K562 (cell line): ENCODE results near the gene FXYD3. TPM values are rescaled to one million over a fixed set of nuclear protein-coding genes. Genes with fewer than 3 reads are reported as not detected.

Source experiments
- ATAC-seq: fragments of 200-7000 bp; cut with Tn5 transposase; 3 replicates; pipeline ENCODE4 v1.9.1; 2020; ENCODE audit warnings: moderate library complexity
- BruUV-seq: library from RNA; stranded (reverse); fragments of 400-500 nt; replicated peaks from 2 replicates; lab custom pipeline; 2021; lab: Mats Ljungman, UMichigan
- CTCF ChIA-PET: fragments of 300-600 bp; formaldehyde crosslinking; extraction: SDS; loops from one replicate; lab custom pipeline; 2021; ENCODE audit warnings: low intra/inter-chr PET ratio; lab: Yijun Ruan, JAX
- POLR2A ChIA-PET: fragments of 300-600, 350-650 bp; sonication (Branson Sonifier 250); formaldehyde crosslinking; extraction: SDS; loops from one replicate; lab custom pipeline; 2021; ENCODE audit warnings: antibody characterized with exemption, inconsistent platforms; lab: Yijun Ruan, JAX
- DNase-seq, 4 experiments: peaks; one replicate each; pipeline versions ENCODE4 v3.0.0 to v3.0.0-alpha.2; 2011 to 2018; ENCODE audit warnings: low spot score in 3 of 4, mixed read lengths in 3 of 4; ENCODE audit errors: extremely low read depth in 1 of 4
- FAIRE-seq: peaks from 2 replicates; lab custom pipeline; 2011; peaks lifted over from hg19 to GRCh38; lab: Jason Lieb, UNC
- H2AFZ ChIP-seq: 2 replicates; pipeline ENCODE4 v1.6.0; 2011; ENCODE audit warnings: low read depth, low read length, control low read depth, inconsistent platforms
- H3K27ac ChIP-seq: fragments of 200-600 bp; 3 replicates; pipeline ENCODE4 v1.8.0; 2011; ENCODE audit warnings: low read depth, mild to moderate bottlenecking, control low read depth, inconsistent platforms, low read length, moderate library complexity, mixed read lengths; ENCODE audit errors: extremely low read depth
- H3K27me3 ChIP-seq, 2 experiments: fragments of 300-600 bp in 1 of 2; 2 replicates in 1 of 2; 3 replicates in 1 of 2; pipeline versions ENCODE4 v1.6.0 to v1.8.0; 2011; ENCODE audit warnings: inconsistent platforms in 2 of 2, low read length in 2 of 2, mild to moderate bottlenecking in 1 of 2, mixed read lengths in 1 of 2, moderate library complexity in 1 of 2; ENCODE audit not compliant: control insufficient read depth in 2 of 2, insufficient read depth in 2 of 2
- H3K36me3 ChIP-seq: fragments of 300-600 bp; 3 replicates; pipeline ENCODE4 v1.8.0; 2011; ENCODE audit warnings: mild to moderate bottlenecking, low read length, inconsistent platforms; ENCODE audit not compliant: control insufficient read depth, insufficient read depth
- H3K4me1 ChIP-seq, 2 experiments: fragments of 200-600 bp in 1 of 2; replicated peaks in 1 of 2; 2 replicates in 1 of 2; 3 replicates in 1 of 2; pipeline versions ENCODE4 v1.5.1 to v1.8.0; 2011; ENCODE audit warnings: inconsistent platforms in 2 of 2, low read length in 2 of 2, mild to moderate bottlenecking in 1 of 2, mixed read lengths in 1 of 2, moderate library complexity in 1 of 2; ENCODE audit not compliant: control insufficient read depth in 2 of 2, insufficient read depth in 2 of 2
- H3K4me2 ChIP-seq: 2 replicates; pipeline ENCODE4 v1.6.1; 2011; ENCODE audit warnings: low read length, control low read depth, inconsistent platforms, mixed read lengths; ENCODE audit not compliant: insufficient read depth
- H3K4me3 ChIP-seq: fragments of 200-600 bp; sonication (generic), shearing (Covaris generic); 2 replicates; pipeline ENCODE4 v1.5.1; 2016; ENCODE audit warnings: control low read depth, inconsistent platforms
- H3K79me2 ChIP-seq: fragments of 200-600 bp; 3 replicates; pipeline ENCODE4 v1.8.0; 2011; ENCODE audit warnings: low read length, inconsistent platforms; ENCODE audit not compliant: control insufficient read depth, insufficient read depth
- H3K9ac ChIP-seq, 2 experiments: 2 replicates each; pipeline versions ENCODE4 v1.6.0 to v1.6.1; 2011; ENCODE audit warnings: low read depth in 2 of 2, low read length in 2 of 2, control low read depth in 1 of 2, inconsistent platforms in 1 of 2, mild to moderate bottlenecking in 1 of 2, mixed read lengths in 1 of 2; ENCODE audit not compliant: insufficient read depth in 1 of 2
- H3K9me1 ChIP-seq: one replicate; pipeline ENCODE4 v1.6.0; 2011; ENCODE audit warnings: inconsistent platforms, mild to moderate bottlenecking, low read length, moderate library complexity; ENCODE audit not compliant: control insufficient read depth, insufficient read depth
- H3K9me3 ChIP-seq: replicated peaks from 2 replicates; pipeline ENCODE4 v1.5.1; 2011; ENCODE audit warnings: low read depth, low read length, inconsistent platforms; ENCODE audit not compliant: control insufficient read depth, insufficient read depth
- H4K20me1 ChIP-seq: replicated peaks from 2 replicates; pipeline ENCODE4 v1.6.1; 2011; ENCODE audit warnings: low read length, inconsistent platforms, mixed read lengths; ENCODE audit not compliant: control insufficient read depth, insufficient read depth
- CBFA2T2 ChIP-seq: fragments of 450-650 bp; conservative IDR thresholded peaks from 2 replicates; pipeline ENCODE4 v1.6.1; 2017; ENCODE audit warnings: mild to moderate bottlenecking
- CBFA2T3 ChIP-seq: fragments of 450-650 bp; IDR thresholded peaks from 2 replicates; pipeline ENCODE4 v1.6.1; 2017
- DPF2 ChIP-seq: fragments of 450-650 bp; IDR thresholded peaks from 2 replicates; pipeline ENCODE4 v1.6.1; 2016
- FOXK1 ChIP-seq: sonication (generic); formaldehyde crosslinking; IDR thresholded peaks from 2 replicates; pipeline ENCODE4 v1.8.0; 2022; ENCODE audit warnings: missing genetic modification reagents, mild to moderate bottlenecking, borderline replicate concordance
- MTA3 ChIP-seq: fragments of 450-650 bp; formaldehyde crosslinking; IDR thresholded peaks from 2 replicates; pipeline ENCODE4 v1.6.1; 2017; ENCODE audit warnings: mild to moderate bottlenecking, borderline replicate concordance
- NCOR1 ChIP-seq: fragments of 450-650 bp; IDR thresholded peaks from 2 replicates; pipeline ENCODE4 v1.6.1; 2016; ENCODE audit warnings: mild to moderate bottlenecking, moderate library complexity
- NFIC ChIP-seq: fragments of 450-650 bp; IDR thresholded peaks from 2 replicates; pipeline ENCODE4 v1.6.1; 2017; ENCODE audit warnings: mild to moderate bottlenecking, inconsistent platforms
- PHB2 ChIP-seq: fragments of 450-650 bp; IDR thresholded peaks from 2 replicates; pipeline ENCODE4 v1.6.1; 2017; ENCODE audit warnings: low read depth
- RBM22 ChIP-seq: fragments of 200-400 bp; formaldehyde crosslinking; IDR thresholded peaks from 2 replicates; pipeline ENCODE4 v1.6.1; 2018; ENCODE audit warnings: low read length, low read depth; ENCODE audit not compliant: poor library complexity, severe bottlenecking
- RNF2 ChIP-seq: sonication (generic); IDR thresholded peaks from 2 replicates; pipeline ENCODE4 v1.6.1; 2016
- TAL1 ChIP-seq: fragments of 450-650 bp; IDR thresholded peaks from 2 replicates; pipeline ENCODE4 v1.6.1; 2016; ENCODE audit warnings: mild to moderate bottlenecking
- TCF3 ChIP-seq: sonication (generic); formaldehyde crosslinking; IDR thresholded peaks from 2 replicates; pipeline ENCODE4 v1.4.0; 2020; ENCODE audit warnings: mild to moderate bottlenecking, missing genetic modification reagents
- TFAM ChIP-seq: fragments of 250-450 bp; sonication (Bioruptor Pico); conservative IDR thresholded peaks from 2 replicates; pipeline ENCODE4 v1.5.0; 2021; ENCODE audit warnings: mild to moderate bottlenecking, moderate library complexity
- TRIM24 ChIP-seq, 2 experiments: fragments of 450-650 bp; IDR thresholded peaks; 2 replicates each; pipeline ENCODE4 v1.6.1; 2016
- WGBS: fragments of 100-300 bp; shearing (Covaris generic); methylation state at CpG from one replicate; pipeline ENCODE4 v1.1.6; 2016; ENCODE audit warnings: low coverage, mixed read lengths; ENCODE audit not compliant: insufficient coverage; ENCODE audit errors: missing lambda C conversion rate; 5-methylcytosine and 5-hydroxymethylcytosine counted together
- in situ Hi-C: fragments of 300-500 bp; cut with MboI; formaldehyde crosslinking; loops from 4 replicates; pipeline ENCODE4 v1.15.0; 2018; ENCODE audit warnings: inconsistent platforms, mixed read lengths
- intact Hi-C: fragments of 100-400 bp; cut with micrococcal nuclease; formaldehyde crosslinking; loops from 2 replicates; pipeline ENCODE4 v1.14.2; 2022
- polyA plus RNA-seq, 8 experiments: library from polyadenylated mRNA; depleted of rRNA in 4 of 8; stranded (reverse) in 5 of 8; unstranded in 3 of 8; fragments of >200 nt; fragmentation: Nextera tagmentation in 2 of 8; fragmentation: Illumina TruSeq in 1 of 8; extraction: Ambion mirVana in 2 of 8; extraction: Trizol in 1 of 8; gene quantifications; 2 replicates each; pipeline versions ENCODE4 v1.2.1 to v1.2.3, GENCODE V29; 2011 to 2014; ENCODE audit warnings: inconsistent platforms in 1 of 8, missing spikeins in 1 of 8
- total RNA-seq, 7 experiments: library from RNA; depleted of rRNA in 6 of 7; stranded (reverse); fragments of >200 nt in 6 of 7; fragmentation: Illumina TruSeq in 2 of 7; extraction: Trizol in 2 of 7; gene quantifications; 2 replicates each; pipeline versions ENCODE4 v1.2.1 to v1.2.3, GENCODE V29; 2011 to 2021; ENCODE audit warnings: low replicate concordance in 1 of 7
- TF ChIP-seq, protein P1 (sequence below): fragments of 250-450 bp; sonication (Bioruptor Pico); IDR thresholded peaks from 2 replicates; pipeline ENCODE4 v1.5.0; 2022; ENCODE audit warnings: mild to moderate bottlenecking
- TF ChIP-seq, protein P2 (sequence below), 3 experiments: fragments of 200-800 bp in 1 of 3; sonication (Bioruptor generic) in 1 of 3; sonication (generic) in 1 of 3; formaldehyde crosslinking in 1 of 3; IDR thresholded peaks; 2 replicates each; pipeline versions ENCODE4 v1.6.1 to v1.8.0; 2016 to 2022; ENCODE audit warnings: mild to moderate bottlenecking in 2 of 3, missing compliant biosample characterization in 2 of 3, missing genetic modification characterization in 2 of 3, missing genetic modification reagents in 1 of 3

The FXYD3 gene
- total and polyA plus RNA-seq, 9 of the 15 experiments (the other 6 are each of a cell fraction or from before 2014, with no cell fraction given) = 0.24 TPM; not detected in 8

DNA sequence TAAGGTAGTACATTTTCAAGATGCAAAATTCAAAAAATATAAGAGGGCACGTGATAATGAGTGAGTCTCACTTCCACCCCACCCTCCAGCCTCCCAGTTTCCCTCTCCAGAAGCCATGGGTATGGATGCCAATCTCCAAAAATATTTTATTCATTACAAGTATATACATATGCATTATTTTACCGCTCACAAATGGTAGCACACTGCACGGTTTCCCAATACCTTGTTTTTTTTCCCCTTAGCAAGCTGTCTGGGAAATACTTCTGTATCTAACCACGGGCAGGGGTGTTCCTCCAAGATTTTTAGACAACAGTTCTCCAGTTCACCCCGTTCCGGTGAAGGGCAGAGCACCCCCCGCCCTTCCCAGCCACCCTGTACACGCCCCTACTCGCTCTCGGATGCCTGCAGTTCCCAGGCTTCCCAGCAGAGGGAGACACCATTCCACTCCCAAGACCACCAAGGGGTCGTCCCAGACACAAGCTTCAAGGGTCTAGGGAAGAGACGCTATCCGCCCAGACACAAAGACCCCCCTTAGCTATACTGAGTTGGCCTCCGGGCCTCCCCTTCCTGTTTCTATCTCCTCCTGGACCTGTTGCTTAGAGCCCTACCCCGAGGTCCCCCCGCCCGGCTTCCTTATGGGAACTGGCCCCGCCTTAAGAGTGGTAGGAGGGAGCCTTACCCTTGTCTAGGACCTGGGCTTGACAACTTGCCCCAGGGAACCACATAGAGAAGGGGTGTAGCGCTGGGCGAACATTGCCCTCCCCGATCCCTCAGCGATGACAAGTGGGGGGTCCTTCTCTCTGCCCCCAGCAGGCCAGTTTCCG is 1.1 kb upstream of the FXYD3 start (continued):
- TF ChIP-seq, protein P1, sequence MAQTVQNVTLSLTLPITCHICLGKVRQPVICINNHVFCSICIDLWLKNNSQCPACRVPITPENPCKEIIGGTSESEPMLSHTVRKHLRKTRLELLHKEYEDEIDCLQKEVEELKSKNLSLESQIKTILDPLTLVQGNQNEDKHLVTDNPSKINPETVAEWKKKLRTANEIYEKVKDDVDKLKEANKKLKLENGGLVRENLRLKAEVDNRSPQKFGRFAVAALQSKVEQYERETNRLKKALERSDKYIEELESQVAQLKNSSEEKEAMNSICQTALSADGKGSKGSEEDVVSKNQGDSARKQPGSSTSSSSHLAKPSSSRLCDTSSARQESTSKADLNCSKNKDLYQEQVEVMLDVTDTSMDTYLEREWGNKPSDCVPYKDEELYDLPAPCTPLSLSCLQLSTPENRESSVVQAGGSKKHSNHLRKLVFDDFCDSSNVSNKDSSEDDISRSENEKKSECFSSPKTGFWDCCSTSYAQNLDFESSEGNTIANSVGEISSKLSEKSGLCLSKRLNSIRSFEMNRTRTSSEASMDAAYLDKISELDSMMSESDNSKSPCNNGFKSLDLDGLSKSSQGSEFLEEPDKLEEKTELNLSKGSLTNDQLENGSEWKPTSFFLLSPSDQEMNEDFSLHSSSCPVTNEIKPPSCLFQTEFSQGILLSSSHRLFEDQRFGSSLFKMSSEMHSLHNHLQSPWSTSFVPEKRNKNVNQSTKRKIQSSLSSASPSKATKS = no peak
- no peak for TF ChIP-seq TFAM (CRISPR knock-in tag)

DNA sequence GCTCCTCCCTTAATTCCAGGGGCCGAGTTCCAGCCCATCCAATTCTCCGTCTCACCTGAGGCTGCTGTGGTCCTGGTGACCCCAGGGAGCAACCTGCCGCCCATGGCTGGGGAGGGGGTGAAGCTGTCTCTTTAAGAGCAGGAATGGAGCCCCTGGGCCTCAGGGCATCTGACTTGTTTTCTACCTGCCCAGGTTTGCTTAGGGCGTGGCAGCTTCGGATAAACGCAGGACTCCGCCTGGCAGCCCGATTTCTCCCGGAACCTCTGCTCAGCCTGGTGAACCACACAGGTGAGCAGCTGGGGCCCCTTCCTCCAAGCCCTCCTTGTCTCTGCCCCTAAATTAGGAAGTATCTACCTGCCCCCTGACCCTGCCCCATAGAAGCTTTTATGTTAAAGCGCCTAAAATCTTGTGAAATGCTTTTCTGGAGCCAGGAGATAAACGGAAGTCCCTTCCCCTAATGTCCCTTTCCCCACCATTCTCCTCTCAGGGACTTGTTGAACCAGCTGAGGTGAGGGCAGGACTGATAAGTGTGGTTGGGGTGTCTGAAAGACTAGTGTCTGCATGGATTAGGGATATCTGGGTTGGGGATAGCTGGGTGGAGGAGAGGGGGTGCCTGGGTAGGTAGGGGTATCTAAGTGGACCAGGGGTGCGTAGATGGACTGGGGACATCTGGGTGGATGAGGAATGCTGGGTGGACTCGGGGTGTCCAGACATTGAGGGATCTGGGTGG is 614 bp downstream of the FXYD3 start:
- H3K79me2 ChIP-seq = no peaks in the 10 kb centered on the region
- BruUV-seq = no TSS peak
- H3K9me3 ChIP-seq = no peaks in the 10 kb centered on the region
- ChIA-PET CTCF (no interaction called here), POLR2A (interaction anchor here (0.6 to 0.7 kb wide), 3 partner anchors 21 to 115 kb away, joined by 3 to 4 read pairs (median 4); no protein-coding TSS in a partner anchor)
- H3K27ac ChIP-seq = no peak overlapping the region
- no peaks in the 10 kb centered on the region for H3K9me1 ChIP-seq
- peak; percentile 71 for FAIRE-seq
- peak in 2 of 4 experiments; percentile 34 to 39 for DNase-seq
- H3K36me3 ChIP-seq = no peaks in the 10 kb centered on the region
- ATAC-seq = no peak
- peaks cover 9 to 49% of the 10 kb centered on the region in 2 experiments; a peak in 4 of 5 replicates for H3K4me1 ChIP-seq
- peak overlapping the region in 1 of 2 experiments; percentile 36; a peak in 1 of 4 replicates for H3K9ac ChIP-seq
- peaks cover 0 to 21% of the 10 kb centered on the region in 2 experiments; a peak in 4 of 5 replicates for H3K27me3 ChIP-seq
- 11% methylated on average over 13 of the region's 13 CpGs for WGBS
- intact Hi-C loops (no loop called here), in situ Hi-C loops (no loop called here)
- no peak overlapping the region for H3K4me3 ChIP-seq
- 0 out of 2 replicates have a peak overlapping the region, but pooled peaks have one; percentile 6 for H3K4me2 ChIP-seq
- no peaks in the 10 kb centered on the region for H4K20me1 ChIP-seq
- no peak overlapping the region for H2AFZ ChIP-seq
- TF ChIP-seq CBFA2T2 = peak; percentile 81
- TF ChIP-seq PHB2 = no peak
- TF ChIP-seq FOXK1 (CRISPR knock-in tag) = no peak
- TF ChIP-seq, protein P2, sequence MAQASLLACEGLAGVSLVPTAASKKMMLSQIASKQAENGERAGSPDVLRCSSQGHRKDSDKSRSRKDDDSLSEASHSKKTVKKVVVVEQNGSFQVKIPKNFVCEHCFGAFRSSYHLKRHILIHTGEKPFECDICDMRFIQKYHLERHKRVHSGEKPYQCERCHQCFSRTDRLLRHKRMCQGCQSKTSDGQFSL (CRISPR knock-in tag; IDR thresholded peaks at IDR 0.05) = no peak
- TF ChIP-seq, protein P2 (tag; IDR thresholded peaks at IDR 0.05) = no peak
- TF ChIP-seq NFIC = 0 out of 2 replicates have a peak, but pooled peaks have one; percentile 35
- TF ChIP-seq NCOR1 = peak; percentile 74
- no peak for TF ChIP-seq MTA3
- TF ChIP-seq RBM22 = no peak
- TF ChIP-seq RNF2 = no peak
- peak; percentile 88 for TF ChIP-seq CBFA2T3
- peak; percentile 59 to 76; a peak in 3 of 4 replicates for TF ChIP-seq TRIM24 (IDR thresholded peaks at IDR 0.05)
- TF ChIP-seq TAL1 = peak; percentile 78
- TF ChIP-seq TCF3 = peak; percentile 81
- 0 out of 2 replicates have a peak, but pooled peaks have one; percentile 14 for TF ChIP-seq DPF2
